ENCODE data around the gene DPP10.

- TF ChIP-seq CTCF (IDR thresholded peaks at IDR 0.05; ENCODE audit: borderline replicate concordance, extremely low read depth, low read length, poor library complexity, severe bottlenecking): no peak
- no peak for TF ChIP-seq EZH2 (IDR thresholded peaks at IDR 0.05; ENCODE audit: borderline replicate concordance, low read depth, low read length, severe bottlenecking)
These were observed 663.5 kb downstream of the DPP10 start for GRCh38 chr2:115105966-115106365.

Data from DND-41 (cell line).